GM18511 (cell line): ENCODE results near the gene RHEB.

Experiments used
- ATAC-seq: cut with Tn5 transposase; IDR thresholded peaks from one replicate; pipeline ENCODE4 v1.9.1; 2021; ENCODE audit warnings: mild to moderate bottlenecking, moderate library complexity; ENCODE audit not compliant: unreplicated experiment

RHEB gene

DNA sequence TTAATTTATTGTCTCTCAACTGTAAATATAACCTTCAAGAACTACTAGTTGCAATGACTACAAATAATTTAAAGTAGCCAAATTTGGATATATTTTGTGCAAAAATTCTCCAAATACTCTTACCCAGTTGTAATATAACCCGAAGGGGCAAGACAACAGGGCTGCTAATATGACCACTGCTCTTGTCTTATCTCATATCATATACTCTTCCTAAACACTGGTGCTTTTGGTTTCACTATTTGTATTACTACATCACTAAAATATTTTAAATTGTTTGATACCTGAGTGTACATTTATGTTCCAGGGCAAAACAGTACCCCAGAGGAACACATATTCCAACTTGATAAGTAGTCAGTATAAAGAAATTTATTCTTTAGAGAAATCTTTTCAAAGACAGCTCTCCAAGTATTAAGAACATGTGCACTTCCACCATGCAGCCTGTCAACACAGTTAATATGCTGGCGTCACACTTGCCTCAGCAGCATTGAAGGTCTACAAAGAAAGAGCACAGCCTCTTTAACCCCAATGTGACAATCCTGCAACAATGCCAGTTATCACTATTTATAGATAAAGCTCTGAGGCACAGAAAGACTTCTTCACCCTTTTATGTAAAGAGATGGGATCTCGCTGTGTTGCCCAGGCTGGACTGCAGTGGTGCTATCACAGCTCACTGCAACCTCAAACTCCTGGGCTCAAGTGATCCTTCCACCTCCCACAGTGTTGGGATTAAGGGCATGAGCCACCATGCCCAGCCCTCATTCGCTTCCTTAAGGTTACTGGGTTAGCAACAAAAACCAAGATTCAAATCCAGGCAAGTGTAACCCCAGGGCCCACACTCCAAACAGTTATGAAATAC lies 37.8 kb downstream of the RHEB start:
- ATAC-seq, result peak; percentile 69

DNA sequence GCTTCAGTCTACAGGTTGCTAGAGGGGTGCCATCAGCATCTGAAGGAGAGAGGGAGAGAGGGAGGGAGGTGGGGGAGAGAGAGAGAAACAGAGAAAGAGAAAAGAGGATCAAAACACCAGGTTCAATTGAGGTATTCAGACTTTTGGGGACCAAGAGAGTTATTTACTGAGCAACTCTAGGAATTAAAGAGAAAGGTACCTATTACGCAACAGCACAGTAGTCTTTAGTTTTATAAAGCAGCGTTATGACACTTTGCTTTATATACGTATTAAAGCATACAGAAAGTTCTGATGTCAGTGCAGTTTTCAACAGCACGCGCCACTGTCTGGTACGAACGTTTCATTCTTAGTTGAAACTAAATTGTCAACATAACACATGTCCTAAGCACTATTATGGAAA lies 41.8 kb downstream of the RHEB start:
- ATAC-seq, result no peak

DNA sequence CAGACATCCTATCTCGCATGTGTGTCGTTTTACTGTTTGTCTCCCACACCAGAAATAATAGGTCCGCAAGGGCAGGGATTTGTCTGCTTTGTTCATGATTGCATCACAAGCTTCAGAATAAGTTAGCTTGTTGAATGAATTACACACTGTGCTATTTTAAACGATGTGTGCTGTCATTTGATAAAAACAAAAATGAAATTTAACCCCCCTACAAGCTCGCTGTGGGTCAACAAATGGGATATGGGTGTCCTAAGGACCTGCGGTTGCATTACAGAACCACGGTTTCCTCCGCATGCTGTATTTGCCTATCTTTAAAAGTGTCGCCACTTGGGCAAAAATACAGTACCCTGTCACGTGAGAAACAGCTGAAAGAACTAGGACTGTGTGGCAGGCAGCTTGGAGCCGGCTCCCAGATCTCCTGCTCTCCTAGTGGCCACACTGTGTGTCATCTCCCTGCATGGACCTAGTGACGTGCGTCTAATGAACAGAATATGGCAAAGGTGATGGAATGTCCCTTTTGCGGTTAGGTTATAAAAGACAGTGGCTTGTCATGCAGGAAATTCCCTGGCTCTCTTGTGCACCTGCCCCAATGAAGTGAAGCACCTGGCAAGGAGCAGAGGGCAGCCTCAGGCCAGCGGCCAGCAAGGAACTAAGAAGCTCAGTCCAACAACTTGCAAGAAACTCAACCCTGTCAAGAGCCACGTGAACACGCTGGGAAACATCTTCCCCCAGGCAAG lies 46.9 kb downstream of the RHEB start:
- peak; percentile 27 for ATAC-seq

- no peak for ATAC-seq
These were observed 49.0 kb downstream of the RHEB start for GRCh38 chr7:151470711-151471110.

- ATAC-seq, result no peak
These were observed 50.4 kb downstream of the RHEB start for GRCh38 chr7:151469281-151469680.

DNA sequence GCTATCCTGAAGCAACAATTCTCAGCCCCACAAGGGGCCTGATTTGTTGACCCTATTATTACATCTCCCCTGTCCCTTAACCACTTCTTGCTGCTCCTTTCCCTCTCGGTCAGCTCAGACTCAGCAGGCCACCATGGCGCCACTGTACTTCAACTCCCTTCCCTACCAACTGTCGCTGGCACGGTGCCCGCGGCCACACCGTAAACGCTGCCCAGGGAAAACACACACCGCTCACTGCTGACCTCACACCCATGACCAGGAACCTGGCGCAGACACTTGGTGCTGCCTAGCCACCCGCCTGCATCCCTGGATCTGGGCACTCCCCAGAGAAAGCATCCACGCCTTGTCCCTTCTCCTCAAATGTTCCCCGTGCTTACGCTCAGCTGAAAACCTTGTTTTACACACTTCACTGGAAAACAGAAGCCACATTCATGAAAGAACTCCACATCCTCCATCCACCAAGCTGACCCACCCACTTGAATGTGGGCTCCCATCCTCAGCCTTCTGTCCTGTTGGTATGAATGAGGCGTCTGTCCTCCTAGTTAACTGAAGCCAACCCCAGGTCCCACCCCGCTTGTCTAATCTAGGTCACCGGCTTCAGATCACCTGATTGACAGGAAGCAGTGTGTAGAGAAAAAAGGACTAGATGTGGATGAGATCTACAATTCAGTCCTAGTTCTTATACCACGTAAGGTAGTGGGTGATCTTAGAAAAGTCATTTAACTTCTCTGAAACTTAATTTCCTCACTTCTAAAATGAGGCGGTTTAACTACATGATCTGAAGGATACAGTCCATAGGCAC lies 51.3 kb downstream of the RHEB start:
- ATAC-seq, result no peak

- ATAC-seq, result no peak
These were observed 54.5 kb downstream of the RHEB start for GRCh38 chr7:151465169-151465568.

DNA sequence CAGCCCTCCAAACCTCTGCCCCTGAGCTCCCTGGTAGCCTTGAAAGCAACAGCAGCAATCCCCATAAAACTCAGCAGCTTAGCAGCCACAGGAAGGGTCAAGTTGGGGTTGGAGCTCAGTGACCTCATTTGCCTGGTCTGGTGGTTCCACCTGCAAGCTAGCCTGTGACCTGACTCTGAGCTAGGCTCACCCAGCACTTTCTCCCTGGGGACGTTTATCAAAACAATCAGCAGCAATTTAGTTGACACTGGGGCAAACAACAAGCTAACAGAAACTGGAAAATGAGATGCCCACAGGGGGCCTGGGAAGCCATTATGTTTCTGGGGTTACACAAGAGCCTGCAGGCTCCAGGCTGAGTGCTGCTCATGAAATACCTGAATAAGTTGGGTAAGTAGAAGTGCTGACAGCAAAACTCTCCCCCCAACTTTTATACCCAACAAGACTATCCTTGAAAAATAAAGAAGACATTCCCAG lies 57.4 kb downstream of the RHEB start:
- ATAC-seq, result no peak

- ATAC-seq, result no peak
These were observed 57.8 kb downstream of the RHEB start for GRCh38 chr7:151461942-151462230.

GRCh38 chr7:151461096-151461941 lies 58.4 kb downstream of the RHEB start:
- ATAC-seq, result no peak

DNA sequence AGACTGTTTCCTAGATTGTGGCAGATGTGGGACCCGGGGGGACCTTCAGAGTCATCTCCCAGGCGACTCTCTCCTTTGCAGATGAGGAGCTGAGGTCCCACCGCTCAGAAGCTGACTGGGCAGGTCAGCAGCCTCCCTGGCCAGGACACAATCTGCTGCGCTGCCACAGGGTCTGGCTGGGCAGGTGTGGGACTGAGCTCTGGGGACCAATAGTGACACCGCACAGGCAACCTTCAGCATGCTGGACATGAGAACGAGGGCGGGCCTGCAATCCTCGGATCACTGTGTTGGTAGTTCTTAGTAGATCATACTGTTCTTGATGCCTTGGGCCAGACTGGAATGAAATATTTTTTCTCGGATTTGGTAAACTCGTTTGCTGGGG lies 59.2 kb downstream of the RHEB start:
- ATAC-seq, result no peak

DNA sequence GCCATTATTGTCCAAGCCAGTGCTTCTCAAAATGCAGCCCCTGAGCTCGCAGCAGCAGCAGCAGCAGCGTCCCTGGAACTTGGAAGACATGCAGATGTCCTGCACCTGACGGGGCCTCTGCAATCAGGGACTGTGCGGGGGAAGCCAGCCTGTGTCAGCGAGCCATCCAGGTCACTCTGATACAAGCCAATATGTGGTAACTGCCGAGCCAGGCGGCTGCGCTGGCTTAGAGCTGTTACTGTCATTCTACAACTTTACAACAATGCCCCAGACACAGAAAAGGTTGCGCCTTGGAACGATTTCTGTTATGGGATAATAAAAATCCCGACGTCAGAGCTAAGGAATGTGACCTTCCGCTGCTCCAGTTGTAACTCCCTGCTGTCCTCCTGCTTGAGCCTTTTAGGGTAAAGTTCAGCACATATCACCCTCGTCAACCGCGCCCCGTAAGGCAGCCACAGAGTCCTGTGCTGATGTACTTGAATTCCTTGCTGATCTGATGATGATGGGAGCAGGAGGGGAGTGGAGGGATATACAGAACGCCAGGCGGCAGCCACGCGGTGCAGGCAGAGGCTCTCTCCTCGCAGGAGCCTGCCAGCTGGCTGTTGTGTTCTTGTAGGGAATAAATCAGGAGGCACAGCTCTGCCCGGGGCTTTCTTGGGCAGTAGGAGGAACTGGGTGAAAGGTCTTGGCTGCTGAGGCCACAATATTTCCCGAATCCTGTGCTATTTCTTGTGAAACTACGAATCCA lies 59.8 kb downstream of the RHEB start:
- ATAC-seq, result no peak

- no peak for ATAC-seq
These were observed 62.2 kb downstream of the RHEB start for GRCh38 chr7:151457534-151457933.

- ATAC-seq, result no peak
These were observed 62.9 kb downstream of the RHEB start for GRCh38 chr7:151456782-151457181.

DNA sequence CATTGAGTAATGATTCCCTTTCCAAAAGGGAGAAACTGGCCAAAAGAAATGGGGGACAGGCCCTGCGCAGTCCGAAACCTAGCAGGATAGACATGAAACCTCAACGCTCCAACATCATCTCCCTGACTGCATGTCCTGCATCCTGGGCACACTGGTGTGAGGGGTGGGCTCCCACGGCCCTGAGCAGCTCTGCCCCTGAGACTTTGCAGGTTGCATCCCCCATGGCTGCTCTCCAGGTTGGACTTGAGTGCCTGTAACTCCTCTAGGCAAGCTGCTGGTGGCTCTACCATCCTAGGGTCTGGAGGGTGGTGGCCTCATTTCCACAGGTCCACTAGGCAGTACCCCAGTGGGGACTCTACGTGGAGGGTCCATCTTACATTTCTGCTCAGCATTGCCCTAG lies 63.4 kb downstream of the RHEB start:
- no peak for ATAC-seq

GRCh38 chr7:151455690-151456089 lies 64.0 kb downstream of the RHEB start:
- ATAC-seq, result no peak

DNA sequence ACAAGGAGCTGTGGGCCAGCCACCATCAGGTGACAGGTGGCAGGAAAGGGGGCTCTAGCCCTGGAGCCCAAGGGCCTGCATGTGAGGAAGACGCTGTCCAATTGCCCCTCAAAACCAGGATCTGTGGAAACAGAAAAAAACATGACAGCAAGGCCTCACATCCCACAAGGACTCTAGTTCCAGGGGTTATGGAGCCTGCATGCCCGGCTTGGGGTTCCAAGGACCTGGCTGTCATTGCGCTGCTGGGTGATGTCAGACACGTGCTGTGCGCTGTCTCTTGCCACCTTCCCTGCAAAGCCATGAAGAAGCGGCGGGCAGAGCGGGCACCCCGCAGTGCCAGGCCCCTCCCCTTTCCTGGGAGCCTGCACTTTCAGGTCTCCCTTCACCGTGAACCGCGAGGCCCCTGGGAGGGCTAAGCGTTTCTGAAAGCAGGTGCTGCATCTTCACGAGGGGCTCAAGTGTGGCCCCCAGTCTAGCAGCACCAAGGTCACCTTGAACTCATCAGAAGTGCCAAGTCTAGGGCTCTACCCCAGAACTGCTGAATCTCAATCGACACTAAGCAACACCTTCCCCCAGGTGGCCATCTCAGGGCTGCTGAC lies 64.7 kb downstream of the RHEB start:
- no peak for ATAC-seq

DNA sequence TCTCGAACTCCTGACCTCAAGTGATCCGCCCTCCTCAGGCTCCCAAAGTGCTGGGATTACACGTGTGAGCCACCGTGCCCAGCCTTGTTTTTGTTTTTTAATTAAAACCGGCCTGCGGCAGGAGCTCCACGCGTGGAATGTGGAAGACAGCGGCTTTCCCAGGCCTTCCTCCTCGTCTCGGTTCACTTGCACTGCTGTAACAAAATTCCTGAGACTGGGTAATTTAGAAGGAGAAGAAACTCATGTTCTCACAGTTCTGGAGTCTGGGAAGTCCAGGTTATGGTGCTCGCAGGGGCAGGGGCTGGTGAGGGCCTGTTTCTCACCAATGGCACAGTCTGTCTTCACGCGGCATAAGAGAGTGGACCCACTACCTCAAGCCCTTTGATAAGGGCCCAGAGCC lies 65.4 kb downstream of the RHEB start:
- ATAC-seq, result no peak

- ATAC-seq, result no peak
These were observed 66.3 kb downstream of the RHEB start for GRCh38 chr7:151453326-151453791.
